ENCODE data around the gene VANGL1.

Gene VANGL1

GRCh38 chr1:115643666-115644065 is 1.9 kb downstream of the VANGL1 start:
- DNase-seq: no peak

- no peak for DNase-seq
These were observed 2.3 kb downstream of the VANGL1 start for GRCh38 chr1:115644109-115644508.

GRCh38 chr1:115647047-115647446 is 5.3 kb downstream of the VANGL1 start:
- DNase-seq: no peak

- DNase-seq: no peak
These were observed 5.7 kb downstream of the VANGL1 start for GRCh38 chr1:115647507-115647906.

- DNase-seq: no peak
These were observed 6.3 kb downstream of the VANGL1 start for GRCh38 chr1:115647919-115648650.

GRCh38 chr1:115648717-115649691 is 7.2 kb downstream of the VANGL1 start:
- DNase-seq: no peak

GRCh38 chr1:115649964-115650363 is 8.2 kb downstream of the VANGL1 start:
- no peak for DNase-seq

GRCh38 chr1:115650961-115651360 is 9.2 kb downstream of the VANGL1 start:
- DNase-seq: no peak

- no peak for DNase-seq
These were observed 9.6 kb downstream of the VANGL1 start for GRCh38 chr1:115651391-115651790.

- no peak for DNase-seq
These were observed 10.5 kb downstream of the VANGL1 start for GRCh38 chr1:115652236-115652788.

GRCh38 chr1:115654125-115654524 is 12.4 kb downstream of the VANGL1 start:
- DNase-seq: no peak

- DNase-seq: peak in 2 of 56 donors; percentile 2 to 17
These were observed 13.0 kb downstream of the VANGL1 start for GRCh38 chr1:115654663-115655305.

GRCh38 chr1:115655306-115655663 is 13.5 kb downstream of the VANGL1 start:
- DNase-seq: no peak

- DNase-seq: no peak
These were observed 14.1 kb downstream of the VANGL1 start for GRCh38 chr1:115655916-115656315.

GRCh38 chr1:115656461-115657077 is 14.8 kb downstream of the VANGL1 start:
- DNase-seq: no peak

- DNase-seq: no peak
These were observed 16.9 kb downstream of the VANGL1 start for GRCh38 chr1:115658646-115659045.

- DNase-seq: no peak
These were observed 18.4 kb downstream of the VANGL1 start for GRCh38 chr1:115660151-115660550.

- DNase-seq: no peak
These were observed 19.4 kb downstream of the VANGL1 start for GRCh38 chr1:115661157-115661556.

GRCh38 chr1:115665319-115666096 is 23.7 kb downstream of the VANGL1 start:
- no peak for DNase-seq

- DNase-seq: peak in 1 of 56 donors; percentile 6
These were observed 24.4 kb downstream of the VANGL1 start for GRCh38 chr1:115666206-115666605.
